Neutrophil (primary cell): ENCODE data around the gene HAUS3.

Experiments used
- H3K27ac ChIP-seq: fragments of 200-600 bp; sonication (generic); 2 replicates; pipeline ENCODE4 v1.5.1; 2016; ENCODE audit warnings: mild to moderate bottlenecking, moderate library complexity
- H3K27me3 ChIP-seq: fragments of 200-600 bp; sonication (generic); 2 replicates; pipeline ENCODE4 v1.6.0; 2016; ENCODE audit warnings: mild to moderate bottlenecking
- H3K36me3 ChIP-seq: fragments of 200-600 bp; sonication (generic); 2 replicates; pipeline ENCODE4 v1.5.1; 2017
- H3K4me1 ChIP-seq, 2 experiments: fragments of 200-600 bp in 1 of 2; sonication (generic) in 1 of 2; 1 replicate in 1 of 2; 2 replicates in 1 of 2; pipeline versions ENCODE4 v1.5.1 to v1.6.1; 2013 to 2016; ENCODE audit warnings: low read depth in 1 of 2, low read length in 1 of 2, mild to moderate bottlenecking in 1 of 2, moderate library complexity in 1 of 2; ENCODE audit not compliant: control insufficient read depth in 1 of 2, insufficient read depth in 1 of 2
- H3K4me3 ChIP-seq, 2 experiments: fragments of 200-600 bp in 1 of 2; sonication (generic) in 1 of 2; 1 replicate in 1 of 2; 2 replicates in 1 of 2; pipeline ENCODE4 v1.5.1; 2013 to 2016; ENCODE audit warnings: low read depth in 1 of 2, low read length in 1 of 2, mild to moderate bottlenecking in 1 of 2, moderate library complexity in 1 of 2
- H3K9me3 ChIP-seq: fragments of 200-600 bp; sonication (generic); 2 replicates; pipeline ENCODE4 v1.5.1; 2016
- TF ChIP-seq, protein P1 (sequence below): fragments of 200-600 bp; sonication (generic); IDR thresholded peaks from 2 replicates; pipeline ENCODE4 v1.5.1; 2016; ENCODE audit warnings: antibody characterized with exemption

HAUS3 gene

DNA sequence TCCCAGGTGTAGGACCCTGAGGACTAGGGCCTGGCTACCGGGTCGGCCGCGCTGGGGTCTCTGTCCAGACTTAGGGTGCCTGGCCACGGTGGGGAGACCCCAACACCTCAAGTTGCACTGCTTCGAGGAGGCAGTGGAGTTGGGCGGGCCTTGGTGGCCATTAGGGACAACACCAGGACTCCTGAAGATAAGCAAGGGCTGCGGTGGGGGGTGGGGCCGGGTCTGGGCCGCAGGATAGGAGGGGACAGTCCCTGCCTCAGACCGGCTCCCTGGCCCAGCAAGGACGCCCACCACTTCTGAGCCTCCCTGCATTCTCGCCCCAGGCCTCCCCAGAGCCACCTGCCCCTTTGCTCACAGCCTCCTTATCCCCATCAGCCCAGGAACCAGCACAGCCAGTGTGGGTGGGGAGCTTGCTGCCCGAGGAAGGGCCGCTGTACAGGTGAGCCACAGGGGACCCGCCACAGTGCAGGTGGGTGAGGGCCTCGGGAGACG is 25.4 kb upstream of the HAUS3 start:
- peaks cover 6 to 11% of the 10 kb centered on the region in 2 experiments for H3K4me1 ChIP-seq
- H3K9me3 ChIP-seq: no peaks in the 10 kb centered on the region
- no peak overlapping the region for H3K27ac ChIP-seq
- TF ChIP-seq, protein P1, sequence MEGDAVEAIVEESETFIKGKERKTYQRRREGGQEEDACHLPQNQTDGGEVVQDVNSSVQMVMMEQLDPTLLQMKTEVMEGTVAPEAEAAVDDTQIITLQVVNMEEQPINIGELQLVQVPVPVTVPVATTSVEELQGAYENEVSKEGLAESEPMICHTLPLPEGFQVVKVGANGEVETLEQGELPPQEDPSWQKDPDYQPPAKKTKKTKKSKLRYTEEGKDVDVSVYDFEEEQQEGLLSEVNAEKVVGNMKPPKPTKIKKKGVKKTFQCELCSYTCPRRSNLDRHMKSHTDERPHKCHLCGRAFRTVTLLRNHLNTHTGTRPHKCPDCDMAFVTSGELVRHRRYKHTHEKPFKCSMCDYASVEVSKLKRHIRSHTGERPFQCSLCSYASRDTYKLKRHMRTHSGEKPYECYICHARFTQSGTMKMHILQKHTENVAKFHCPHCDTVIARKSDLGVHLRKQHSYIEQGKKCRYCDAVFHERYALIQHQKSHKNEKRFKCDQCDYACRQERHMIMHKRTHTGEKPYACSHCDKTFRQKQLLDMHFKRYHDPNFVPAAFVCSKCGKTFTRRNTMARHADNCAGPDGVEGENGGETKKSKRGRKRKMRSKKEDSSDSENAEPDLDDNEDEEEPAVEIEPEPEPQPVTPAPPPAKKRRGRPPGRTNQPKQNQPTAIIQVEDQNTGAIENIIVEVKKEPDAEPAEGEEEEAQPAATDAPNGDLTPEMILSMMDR: no peak
- H3K27me3 ChIP-seq: no peaks in the 10 kb centered on the region
- H3K4me3 ChIP-seq: no peak overlapping the region
- H3K36me3 ChIP-seq: no peaks in the 10 kb centered on the region

GRCh38 chr4:2266821-2267220 is 24.9 kb upstream of the HAUS3 start:
- no peaks in the 10 kb centered on the region for H3K36me3 ChIP-seq

GRCh38 chr4:2266181-2266580 is 24.3 kb upstream of the HAUS3 start:
- Histone ChIP-seq H3K36me3 (no peaks in the 10 kb centered on the region), H3K4me3 (no peak overlapping the region), H3K4me1 (peaks cover 6 to 12% of the 10 kb centered on the region in 2 experiments), H3K27ac (no peak overlapping the region), H3K9me3 (no peaks in the 10 kb centered on the region), H3K27me3 (no peaks in the 10 kb centered on the region)
- TF ChIP-seq, protein P1: no peak

More at GRCh38 chr4:2266821-2267220, 24.9 kb upstream of the HAUS3 start:
- H3K27ac ChIP-seq: no peak overlapping the region
- H3K4me3 ChIP-seq: no peak overlapping the region
- H3K27me3 ChIP-seq: no peaks in the 10 kb centered on the region
- H3K9me3 ChIP-seq: no peaks in the 10 kb centered on the region
- TF ChIP-seq, protein P1: no peak
- H3K4me1 ChIP-seq: peaks cover 6 to 11% of the 10 kb centered on the region in 2 experiments

DNA sequence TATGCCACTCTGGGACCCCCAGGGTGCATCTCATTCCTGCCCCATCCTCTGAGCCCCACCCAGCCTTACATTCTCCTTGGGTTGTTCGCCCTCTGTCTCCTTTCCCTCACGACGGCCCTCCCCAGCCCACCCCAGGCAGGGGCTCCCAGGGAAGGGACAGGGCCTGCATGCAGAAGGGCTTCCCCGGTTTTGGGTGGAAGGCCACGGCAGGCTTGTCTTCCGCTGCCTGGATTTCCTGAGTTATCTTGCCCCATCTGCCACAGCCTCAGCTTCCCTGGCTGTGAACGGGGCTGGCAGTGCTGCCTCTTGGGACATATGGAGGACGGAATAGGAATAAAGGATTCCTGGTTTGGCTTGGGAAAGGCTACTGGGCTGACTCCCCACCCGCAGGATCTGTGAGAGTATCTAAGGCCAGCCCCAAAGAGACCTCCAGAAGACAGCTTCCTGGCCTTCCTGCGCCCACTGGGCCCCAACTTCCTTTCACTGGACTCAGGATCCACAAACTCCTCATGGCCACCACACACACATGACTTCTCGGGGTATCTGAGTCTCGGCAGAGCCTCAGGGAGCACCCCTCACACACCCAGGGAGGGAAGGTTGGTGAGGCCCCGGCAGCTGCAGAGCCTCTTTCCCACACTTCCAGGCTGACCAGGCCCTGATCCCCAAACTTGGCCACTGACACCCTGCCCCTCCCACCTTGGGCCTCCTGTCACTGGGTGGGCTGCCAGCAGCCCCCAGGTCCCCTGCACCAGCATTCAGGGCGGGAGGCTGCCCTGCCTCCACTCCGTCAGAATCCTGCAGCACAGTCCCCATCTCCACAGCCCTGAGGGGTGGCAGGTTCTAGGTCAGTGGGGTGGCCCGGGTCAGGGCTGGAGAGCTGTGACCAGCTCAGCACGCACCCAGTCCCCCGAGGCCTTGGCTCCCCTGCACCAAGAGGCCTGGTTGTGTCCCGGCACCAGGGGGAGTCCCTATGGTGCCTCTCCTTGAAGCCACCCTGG is 23.5 kb upstream of the HAUS3 start:
- Histone ChIP-seq H3K36me3 (no peaks in the 10 kb centered on the region), H3K4me3 (no peak overlapping the region), H3K27me3 (no peaks in the 10 kb centered on the region), H3K9me3 (no peaks in the 10 kb centered on the region), H3K4me1 (peaks cover 14 to 20% of the 10 kb centered on the region in 2 experiments), H3K27ac (no peak overlapping the region)
- TF ChIP-seq, protein P1: no peak

DNA sequence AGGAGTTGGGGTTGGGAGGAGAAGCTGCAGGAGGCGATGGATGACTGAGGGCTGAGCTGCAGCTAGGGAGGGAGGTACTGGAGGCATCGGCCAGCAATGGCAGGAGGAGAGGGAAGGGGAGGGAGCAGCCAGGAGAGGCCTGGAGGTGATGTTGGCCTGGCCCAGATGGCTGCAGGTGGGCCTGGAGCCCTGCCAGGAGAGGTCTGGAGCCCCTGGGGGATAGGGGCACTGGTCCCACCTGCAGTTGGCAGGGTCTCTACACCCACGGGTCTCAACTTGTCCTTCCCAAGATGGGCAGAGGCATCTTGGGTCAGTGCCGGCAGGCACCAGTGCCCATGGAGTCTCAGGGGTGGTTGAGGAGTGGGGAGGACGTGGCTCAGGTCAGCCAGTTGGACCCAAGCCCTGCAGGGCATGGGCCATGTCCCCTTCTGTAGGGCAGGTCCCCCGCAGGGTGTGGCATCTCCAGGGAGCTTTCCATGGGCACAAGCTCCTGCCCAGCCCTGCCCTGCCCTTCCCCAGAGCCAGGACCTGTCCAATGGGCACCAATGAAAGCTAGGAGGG is 22.6 kb upstream of the HAUS3 start:
- no peak overlapping the region for H3K27ac ChIP-seq
- no peak overlapping the region for H3K4me3 ChIP-seq
- H3K27me3 ChIP-seq: no peaks in the 10 kb centered on the region
- H3K9me3 ChIP-seq: no peaks in the 10 kb centered on the region
- H3K36me3 ChIP-seq: no peaks in the 10 kb centered on the region
- TF ChIP-seq, protein P1: no peak
- H3K4me1 ChIP-seq: peaks cover 14 to 26% of the 10 kb centered on the region in 2 experiments
